GM12878 (cell line): Measurements from ENCODE around the gene TAF9. TPM values are rescaled to one million over a fixed set of nuclear protein-coding genes. Genes with fewer than 3 reads are reported as not detected.

ENCODE experiments used
- ATAC-seq: fragments of 200-7000 bp; cut with Tn5 transposase; 3 replicates; pipeline ENCODE4 v1.9.1; 2020; ENCODE audit warnings: mild to moderate bottlenecking, moderate library complexity
- BruUV-seq: library from RNA; stranded (reverse); fragments of 400-500 nt; replicated peaks from 2 replicates; lab custom pipeline; 2021; lab: Mats Ljungman, UMichigan
- CTCF ChIA-PET: fragments of 300-600 bp; sonication (Branson Sonifier 250); formaldehyde crosslinking; extraction: SDS; loops from one replicate; lab custom pipeline; 2021; ENCODE audit warnings: inconsistent platforms; lab: Yijun Ruan, JAX
- POLR2A ChIA-PET: fragments of 350-600 bp; formaldehyde crosslinking; extraction: SDS; loops from one replicate; lab custom pipeline; 2021; ENCODE audit warnings: inconsistent platforms; lab: Charles Lee
- RAD21 ChIA-PET: fragments of 300-600 bp; sonication (Branson Sonifier 250); formaldehyde crosslinking; loops from one replicate; lab custom pipeline; 2023; ENCODE audit warnings: antibody characterized with exemption; ENCODE audit not compliant: unreplicated experiment; lab: Charles Lee
- SMC1A ChIA-PET: fragments of 300-600 bp; sonication (Branson Sonifier 250); formaldehyde crosslinking; loops from one replicate; lab custom pipeline; 2023; ENCODE audit not compliant: unreplicated experiment, uncharacterized antibody; lab: Charles Lee
- DNase-seq: peaks from one replicate; pipeline ENCODE4 v3.0.0-alpha.2; 2011; ENCODE audit warnings: low read depth, low spot score
- FAIRE-seq: peaks from 3 replicates; lab custom pipeline; 2011; peaks lifted over from hg19 to GRCh38; lab: Jason Lieb, UNC
- H2AFZ ChIP-seq: 2 replicates; pipeline ENCODE4 v1.6.0; 2011; ENCODE audit warnings: low read depth, low read length, control low read depth; ENCODE audit not compliant: control insufficient read depth
- H3K27ac ChIP-seq: 2 replicates; pipeline ENCODE4 v1.5.1; 2011; ENCODE audit warnings: control low read depth; ENCODE audit not compliant: control insufficient read depth, insufficient read depth
- H3K27me3 ChIP-seq, 2 experiments: replicated peaks in 1 of 2; 2 replicates each; pipeline versions ENCODE4 v1.6.0 to v1.6.1; 2011; ENCODE audit warnings: low read length in 1 of 2; ENCODE audit not compliant: control insufficient read depth in 2 of 2, insufficient read depth in 2 of 2
- H3K36me3 ChIP-seq, 2 experiments: 2 replicates each; pipeline ENCODE4 v1.5.1; 2011; ENCODE audit warnings: low read length in 1 of 2; ENCODE audit not compliant: control insufficient read depth in 2 of 2, insufficient read depth in 2 of 2
- H3K4me1 ChIP-seq: 2 replicates; pipeline ENCODE4 v1.6.1; 2011; ENCODE audit warnings: mild to moderate bottlenecking, low read length, moderate library complexity, mixed read lengths; ENCODE audit not compliant: control insufficient read depth, insufficient read depth
- H3K4me2 ChIP-seq: 2 replicates; pipeline ENCODE4 v1.6.0; 2011; ENCODE audit warnings: control low read depth; ENCODE audit not compliant: control insufficient read depth, insufficient read depth
- H3K4me3 ChIP-seq: fragments of 200-600 bp; sonication (generic); 2 replicates; pipeline ENCODE4 v1.5.1; 2016
- H3K79me2 ChIP-seq: 2 replicates; pipeline ENCODE4 v1.6.0; 2011; ENCODE audit warnings: low read length; ENCODE audit not compliant: control insufficient read depth, insufficient read depth
- H3K9ac ChIP-seq: 2 replicates; pipeline ENCODE4 v1.8.0; 2011; ENCODE audit warnings: low read length, control low read depth, mixed read lengths; ENCODE audit not compliant: control insufficient read depth, insufficient read depth
- H3K9me3 ChIP-seq: replicated peaks from 3 replicates; pipeline ENCODE4 v1.5.1; 2011; ENCODE audit warnings: mild to moderate bottlenecking, low read length; ENCODE audit not compliant: control insufficient read depth, insufficient read depth
- H4K20me1 ChIP-seq: 2 replicates; pipeline ENCODE4 v1.6.0; 2011; ENCODE audit not compliant: control insufficient read depth, insufficient read depth
- ATF7 ChIP-seq: fragments of 450-650 bp; IDR thresholded peaks from 2 replicates; pipeline ENCODE4 v1.6.1; 2016; ENCODE audit warnings: low read depth, mild to moderate bottlenecking
- CHD1 ChIP-seq: IDR thresholded peaks from 2 replicates; pipeline ENCODE4 v1.6.1; 2012; ENCODE audit warnings: low read depth, low read length, improper control_type of control experiment
- CREB1 ChIP-seq: IDR thresholded peaks from 2 replicates; pipeline ENCODE4 v1.6.1; 2012; ENCODE audit warnings: low read depth, mild to moderate bottlenecking, inconsistent platforms
- CREM ChIP-seq: IDR thresholded peaks from 2 replicates; pipeline ENCODE4 v1.6.1; 2014; ENCODE audit warnings: antibody characterized with exemption, low read depth
- E4F1 ChIP-seq: fragments of 450-650 bp; IDR thresholded peaks from 2 replicates; pipeline ENCODE4 v1.6.1; 2018; ENCODE audit warnings: borderline replicate concordance, mild to moderate bottlenecking; ENCODE audit not compliant: partially characterized antibody
- ESRRA ChIP-seq: IDR thresholded peaks from 2 replicates; pipeline ENCODE4 v1.6.1; 2012; ENCODE audit warnings: mild to moderate bottlenecking, low read length, improper control_type of control experiment
- EZH2 ChIP-seq: IDR thresholded peaks from 2 replicates; pipeline ENCODE4 v1.6.1; 2012; ENCODE audit warnings: low read depth, mild to moderate bottlenecking, control low read depth, inconsistent platforms, low read length, borderline replicate concordance; ENCODE audit not compliant: control insufficient read depth
- HCFC1 ChIP-seq: fragments of 150-350 bp; IDR thresholded peaks from 2 replicates; pipeline ENCODE4 v1.6.1; 2014; ENCODE audit warnings: low read length
- KLF5 ChIP-seq: fragments of 450-650 bp; IDR thresholded peaks from 2 replicates; pipeline ENCODE4 v1.6.1; 2014; ENCODE audit warnings: mild to moderate bottlenecking; ENCODE audit not compliant: partially characterized antibody
- MTA2 ChIP-seq: fragments of 450-650 bp; IDR thresholded peaks from 2 replicates; pipeline ENCODE4 v1.6.1; 2016; ENCODE audit warnings: low read depth, mild to moderate bottlenecking, moderate library complexity
- NR2F1 ChIP-seq: fragments of 450-650 bp; conservative IDR thresholded peaks from 2 replicates; pipeline ENCODE4 v1.6.1; 2017; ENCODE audit warnings: mild to moderate bottlenecking
- RFX5 ChIP-seq: IDR thresholded peaks from 2 replicates; pipeline ENCODE4 v1.6.1; 2011; ENCODE audit warnings: low read depth, low read length, improper control_type of control experiment
- SMAD5 ChIP-seq: IDR thresholded peaks from 2 replicates; pipeline ENCODE4 v1.6.1; 2016; ENCODE audit warnings: antibody characterized with exemption, low read depth
- SMC3 ChIP-seq: IDR thresholded peaks from 2 replicates; pipeline ENCODE4 v1.6.1; 2011; ENCODE audit warnings: low read length, improper control_type of control experiment, borderline replicate concordance
- SREBF1 ChIP-seq: IDR thresholded peaks from 2 replicates; pipeline ENCODE4 v1.6.1; 2012; ENCODE audit warnings: mild to moderate bottlenecking, low read length
- TCF7 ChIP-seq: IDR thresholded peaks from 2 replicates; pipeline ENCODE4 v1.6.1; 2014; ENCODE audit warnings: antibody characterized with exemption, borderline replicate concordance
- ZNF274 ChIP-seq: IDR thresholded peaks from one replicate; pipeline ENCODE4 v1.8.0; 2011; ENCODE audit not compliant: insufficient read length, insufficient read depth
- WGBS: methylation state at CpG from one replicate; pipeline ENCODE4 v1.1.6; 2016; ENCODE audit warnings: low lambda C conversion rate; ENCODE audit not compliant: insufficient replicate concordance, insufficient coverage; ENCODE audit errors: missing lambda C conversion rate; 5-methylcytosine and 5-hydroxymethylcytosine counted together
- in situ Hi-C: fragments of 300-500 bp; cut with MboI; formaldehyde crosslinking; loops from 9 replicates; pipeline ENCODE4 v1.14.3; 2018; ENCODE audit warnings: mixed read lengths
- intact Hi-C: fragments of 100-400 bp; cut with micrococcal nuclease; formaldehyde crosslinking; loops from one replicate; pipeline ENCODE4 v1.14.2; 2022; ENCODE audit not compliant: unreplicated experiment
- polyA plus RNA-seq, 11 experiments: library from polyadenylated mRNA; depleted of rRNA in 4 of 11; unstranded in 6 of 11; stranded (reverse) in 5 of 11; fragments of >200 nt; fragmentation: Nextera tagmentation in 4 of 11; fragmentation: Illumina TruSeq in 1 of 11; extraction: Ambion mirVana in 4 of 11; extraction: Trizol in 1 of 11; gene quantifications; 1 replicate in 1 of 11; 2 replicates in 10 of 11; pipeline versions ENCODE4 v1.2.1 to v1.2.3, GENCODE V29; 2011 to 2016; ENCODE audit warnings: inconsistent platforms in 2 of 11, missing spikeins in 2 of 11, low read depth in 1 of 11
- total RNA-seq, 4 experiments: library from RNA; depleted of rRNA in 3 of 4; stranded (reverse); fragments of >200 nt in 3 of 4; fragmentation: Illumina TruSeq in 1 of 4; extraction: Trizol in 1 of 4; gene quantifications; 2 replicates each; pipeline versions ENCODE4 v1.2.1 to v1.2.3, GENCODE V29; 2013 to 2021
- TF ChIP-seq, protein P1 (sequence below): fragments of 450-650 bp; IDR thresholded peaks from 2 replicates; pipeline ENCODE4 v1.6.1; 2017; ENCODE audit warnings: mild to moderate bottlenecking, moderate library complexity

TAF9 gene
- total and polyA plus RNA-seq, 10 of the 15 experiments (the other 5 are each of a cell fraction or from before 2014, with no cell fraction given): 64.4 to 318 (median 150) TPM

- no peaks in the 10 kb centered on the region for H3K9me3 ChIP-seq
- H3K36me3 ChIP-seq: no peaks in the 10 kb centered on the region
- no peak overlapping the region for H3K4me2 ChIP-seq
- in situ Hi-C loops (no loop called here), intact Hi-C loops (loop anchor here (2.0 kb wide), 1 partner anchor 293 kb away; no protein-coding TSS in a partner anchor)
- ChIA-PET RAD21 (interaction anchor here (0.7 to 3.3 kb wide), 5 partner anchors 39 to 242 kb away, joined by 3 to 31 read pairs (median 4); partner anchors contain the start of genes CDK7 and SLC30A5), POLR2A (interaction anchor here (0.6 to 1.4 kb wide), 6 partner anchors 34 to 242 kb away, joined by 3 to 6 read pairs (median 4); partner anchors contain the start of genes AK6, RAD17, SLC30A5 and TAF9), SMC1A (interaction anchor here (0.7 to 2.3 kb wide), 5 partner anchors 37 to 292 kb away, joined by 3 to 10 read pairs (median 3); partner anchors contain the start of gene SLC30A5), CTCF (interaction anchor here (1.1 to 2.8 kb wide), 14 partner anchors 7 to 292 kb away, joined by 3 to 14 read pairs (median 5); partner anchors contain the start of gene SLC30A5)
- H4K20me1 ChIP-seq: no peaks in the 10 kb centered on the region
- no peak overlapping the region for H3K27ac ChIP-seq
- no peak for DNase-seq
- H3K4me3 ChIP-seq: no peak overlapping the region
- peaks cover 2% of the 10 kb centered on the region for H3K79me2 ChIP-seq
- no peaks in the 10 kb centered on the region for H3K27me3 ChIP-seq
- FAIRE-seq: no peak
- TF ChIP-seq TCF7 (no peak), SMAD5 (no peak), NR2F1 (no peak), ZNF274 (no peak), EZH2 (no peak), RFX5 (no peak), CREM (no peak), SMC3 (no peak), HCFC1 (no peak), E4F1 (no peak), CHD1 (no peak), KLF5 (no peak), SREBF1 (no peak), CREB1 (no peak), ESRRA (no peak), MTA2 (no peak), ATF7 (no peak)
- TF ChIP-seq, protein P1, sequence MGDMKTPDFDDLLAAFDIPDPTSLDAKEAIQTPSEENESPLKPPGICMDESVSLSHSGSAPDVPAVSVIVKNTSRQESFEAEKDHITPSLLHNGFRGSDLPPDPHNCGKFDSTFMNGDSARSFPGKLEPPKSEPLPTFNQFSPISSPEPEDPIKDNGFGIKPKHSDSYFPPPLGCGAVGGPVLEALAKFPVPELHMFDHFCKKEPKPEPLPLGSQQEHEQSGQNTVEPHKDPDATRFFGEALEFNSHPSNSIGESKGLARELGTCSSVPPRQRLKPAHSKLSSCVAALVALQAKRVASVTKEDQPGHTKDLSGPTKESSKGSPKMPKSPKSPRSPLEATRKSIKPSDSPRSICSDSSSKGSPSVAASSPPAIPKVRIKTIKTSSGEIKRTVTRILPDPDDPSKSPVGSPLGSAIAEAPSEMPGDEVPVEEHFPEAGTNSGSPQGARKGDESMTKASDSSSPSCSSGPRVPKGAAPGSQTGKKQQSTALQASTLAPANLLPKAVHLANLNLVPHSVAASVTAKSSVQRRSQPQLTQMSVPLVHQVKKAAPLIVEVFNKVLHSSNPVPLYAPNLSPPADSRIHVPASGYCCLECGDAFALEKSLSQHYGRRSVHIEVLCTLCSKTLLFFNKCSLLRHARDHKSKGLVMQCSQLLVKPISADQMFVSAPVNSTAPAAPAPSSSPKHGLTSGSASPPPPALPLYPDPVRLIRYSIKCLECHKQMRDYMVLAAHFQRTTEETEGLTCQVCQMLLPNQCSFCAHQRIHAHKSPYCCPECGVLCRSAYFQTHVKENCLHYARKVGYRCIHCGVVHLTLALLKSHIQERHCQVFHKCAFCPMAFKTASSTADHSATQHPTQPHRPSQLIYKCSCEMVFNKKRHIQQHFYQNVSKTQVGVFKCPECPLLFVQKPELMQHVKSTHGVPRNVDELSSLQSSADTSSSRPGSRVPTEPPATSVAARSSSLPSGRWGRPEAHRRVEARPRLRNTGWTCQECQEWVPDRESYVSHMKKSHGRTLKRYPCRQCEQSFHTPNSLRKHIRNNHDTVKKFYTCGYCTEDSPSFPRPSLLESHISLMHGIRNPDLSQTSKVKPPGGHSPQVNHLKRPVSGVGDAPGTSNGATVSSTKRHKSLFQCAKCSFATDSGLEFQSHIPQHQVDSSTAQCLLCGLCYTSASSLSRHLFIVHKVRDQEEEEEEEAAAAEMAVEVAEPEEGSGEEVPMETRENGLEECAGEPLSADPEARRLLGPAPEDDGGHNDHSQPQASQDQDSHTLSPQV: no peak
- no peak for ATAC-seq
- WGBS: 87% methylated on average over 7 of the region's 7 CpGs
- H2AFZ ChIP-seq: no peak overlapping the region
- peaks cover 3% of the 10 kb centered on the region; the same call in 1 of the 2 replicates for H3K4me1 ChIP-seq
- no TSS peak for BruUV-seq
- no peak overlapping the region for H3K9ac ChIP-seq
Observed at GRCh38 chr5:69335341-69335935, 33.9 kb downstream of the TAF9 start.
